B cell (primary cell): Measurements from ENCODE around the gene ARL5A. TPM values are rescaled to one million over a fixed set of nuclear protein-coding genes. Genes with fewer than 3 reads are reported as not detected.

Experiments
- ATAC-seq: fragments of 200-7000 bp; cut with Tn5 transposase; one replicate; pipeline ENCODE4 v1.10.0; 2021; ENCODE audit warnings: low read depth, mild to moderate bottlenecking, moderate number of reproducible peaks, moderate library complexity
- CTCF ChIA-PET: fragments of 350-600 bp; sonication (Branson Sonifier 250); formaldehyde crosslinking; loops from one replicate; lab custom pipeline; 2021; ENCODE audit warnings: antibody characterized with exemption, inconsistent platforms; lab: Charles Lee
- POLR2A ChIA-PET: fragments of 350-600 bp; sonication (Branson Sonifier 250); formaldehyde crosslinking; loops from one replicate; lab custom pipeline; 2021; ENCODE audit warnings: antibody characterized with exemption; lab: Charles Lee
- DNase-seq: peaks from one replicate; pipeline ENCODE4 v3.0.0; 2013
- H2AFZ ChIP-seq: 2 replicates; pipeline ENCODE4 v1.6.1; 2012; ENCODE audit warnings: mild to moderate bottlenecking, low read depth, low read length; ENCODE audit not compliant: insufficient read depth, poor library complexity, severe bottlenecking
- H3K27ac ChIP-seq, 2 donors: 1 replicate in 1 of 2; 2 replicates in 1 of 2; pipeline ENCODE4 v1.5.1; 2012 to 2013; ENCODE audit warnings: low read length in 2 of 2, mild to moderate bottlenecking in 2 of 2, moderate library complexity in 1 of 2
- H3K27me3 ChIP-seq, 4 experiments: fragments of 200-600 bp in 1 of 4; sonication (generic) in 1 of 4; replicated peaks in 1 of 4; 1 replicate in 2 of 4; 2 replicates in 2 of 4; pipeline versions ENCODE4 v1.6.1 to v1.7.0; 2013 to 2016; ENCODE audit warnings: low read length in 3 of 4, mild to moderate bottlenecking in 2 of 4, mixed read lengths in 1 of 4, moderate library complexity in 1 of 4; ENCODE audit not compliant: insufficient read depth in 4 of 4, control insufficient read depth in 3 of 4; ENCODE audit errors: control extremely low read depth in 1 of 4
- H3K36me3 ChIP-seq, 2 experiments: replicated peaks in 1 of 2; 1 replicate in 1 of 2; 2 replicates in 1 of 2; pipeline versions ENCODE4 v1.6.1 to v1.7.1; 2013; ENCODE audit warnings: low read length in 1 of 2; ENCODE audit not compliant: insufficient read depth in 2 of 2, control insufficient read depth in 1 of 2; ENCODE audit errors: control extremely low read depth in 1 of 2, extremely low read depth in 1 of 2
- H3K4me1 ChIP-seq, 2 donors: fragments of 200-600 bp in 1 of 2; sonication (generic) in 1 of 2; 1 replicate in 1 of 2; 2 replicates in 1 of 2; pipeline versions ENCODE4 v1.5.1 to v1.6.1; 2013 to 2017; ENCODE audit warnings: low read length in 2 of 2; ENCODE audit not compliant: control insufficient read depth in 2 of 2, insufficient read depth in 2 of 2
- H3K4me2 ChIP-seq: replicated peaks from 2 replicates; pipeline ENCODE3; 2012; ENCODE audit warnings: mild to moderate bottlenecking, low read depth, low read length; ENCODE audit not compliant: poor library complexity, severe bottlenecking
- H3K4me3 ChIP-seq, 5 experiments: fragments of 200-600 bp in 1 of 5; sonication (generic) in 1 of 5; 1 replicate in 3 of 5; 2 replicates in 2 of 5; pipeline versions ENCODE4 v1.5.1 to v1.7.0; 2011 to 2016; ENCODE audit warnings: low read length in 4 of 5, mild to moderate bottlenecking in 4 of 5, low read depth in 2 of 5, control low read depth in 1 of 5, moderate library complexity in 1 of 5; ENCODE audit not compliant: insufficient read depth in 1 of 5; ENCODE audit errors: control extremely low read depth in 1 of 5, extremely low read depth in 1 of 5
- H3K79me2 ChIP-seq: fragments of 200-600 bp; sonication (generic); one replicate; pipeline ENCODE4 v1.6.0; 2016; ENCODE audit warnings: low read length; ENCODE audit not compliant: control insufficient read depth, insufficient read depth
- H3K9ac ChIP-seq: fragments of 200-600 bp; sonication (generic); 2 replicates; pipeline ENCODE4 v1.6.1; 2017; ENCODE audit warnings: mild to moderate bottlenecking, low read length, moderate library complexity
- H3K9me3 ChIP-seq, 3 donors: one replicate each; pipeline versions ENCODE4 v1.6.1 to v1.7.1; 2013; ENCODE audit warnings: low read length in 2 of 3; ENCODE audit not compliant: control insufficient read depth in 2 of 3, insufficient read depth in 1 of 3; ENCODE audit errors: control extremely low read depth in 1 of 3
- H4K20me1 ChIP-seq: 2 replicates; pipeline ENCODE4 v1.6.0; 2012; ENCODE audit warnings: mild to moderate bottlenecking, low read length; ENCODE audit not compliant: insufficient read depth, control insufficient read depth, poor library complexity, severe bottlenecking
- H3K27ac Mint-ChIP-seq: one replicate; pipeline ENCODE4 v1.8.0; 2021; ENCODE audit warnings: mixed read lengths
- H3K27me3 Mint-ChIP-seq: one replicate; pipeline ENCODE4 v1.8.0; 2021; ENCODE audit warnings: mixed read lengths
- H3K4me1 Mint-ChIP-seq: one replicate; pipeline ENCODE4 v1.8.0; 2021; ENCODE audit warnings: mixed read lengths
- H3K4me3 Mint-ChIP-seq: one replicate; pipeline ENCODE4 v1.8.0; 2021; ENCODE audit warnings: mixed read lengths
- H3K9me3 Mint-ChIP-seq: one replicate; pipeline ENCODE4 v1.8.0; 2022; ENCODE audit warnings: mixed read lengths; ENCODE audit not compliant: insufficient read depth
- EZH2 ChIP-seq: IDR thresholded peaks from 2 replicates; pipeline ENCODE4 v1.6.1; 2012; ENCODE audit warnings: borderline replicate concordance, low read depth, mild to moderate bottlenecking, moderate library complexity, low read length; ENCODE audit not compliant: insufficient read depth, poor library complexity, severe bottlenecking
- WGBS: methylation state at CpG from one replicate; pipeline ENCODE4 v1.1.5; 2013; ENCODE audit warnings: missing lambda C conversion rate; ENCODE audit not compliant: insufficient coverage; 5-methylcytosine and 5-hydroxymethylcytosine counted together
- intact Hi-C: fragments of 100-400 bp; cut with micrococcal nuclease; formaldehyde crosslinking; loops from one replicate; pipeline ENCODE4 v1.10.0; 2022
- polyA plus RNA-seq: library from polyadenylated mRNA; depleted of rRNA; stranded (reverse); fragments of >200 nt; gene quantifications from 2 replicates; pipeline ENCODE4 v1.2.3, GENCODE V29; 2012
- total RNA-seq, 2 donors: library from RNA; stranded (reverse); fragments of 120-200 nt in 1 of 2; gene quantifications; 1 replicate in 1 of 2; 2 replicates in 1 of 2; pipeline versions ENCODE4 v1.2.3 to v1.2.4, GENCODE V29; 2013 to 2022
- TF ChIP-seq, protein P1 (sequence below): fragments of 200-600 bp; IDR thresholded peaks from one replicate; pipeline ENCODE4 v1.8.0; 2022; ENCODE audit warnings: antibody characterized with exemption, mild to moderate bottlenecking

The ARL5A gene
- total and polyA plus RNA-seq, 2 donors (not counting 1 experiment from before 2014, with no cell fraction given): 18.2 to 54.1 TPM

DNA sequence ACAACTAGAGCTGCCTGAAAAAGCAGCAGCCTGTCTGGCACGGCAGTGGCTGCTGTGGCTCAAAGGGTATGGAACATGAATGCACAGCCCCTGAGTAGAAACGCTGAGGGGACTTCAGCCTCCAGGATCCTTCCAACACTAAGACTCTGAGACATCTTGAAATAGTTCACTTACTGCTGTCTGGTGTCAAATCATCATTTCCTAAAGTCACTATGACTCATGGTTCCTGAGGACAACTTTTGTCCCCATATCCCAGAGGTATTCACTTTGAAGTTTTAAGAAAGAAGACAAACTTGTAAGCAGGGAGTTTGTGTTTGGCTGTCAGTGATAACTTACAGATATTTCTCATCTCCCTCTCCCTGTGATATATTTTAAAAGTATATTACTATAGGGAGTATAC is 60.7 kb downstream of the ARL5A start:
- H3K36me3 ChIP-seq: no peaks in the 10 kb centered on the region
- no peaks in the 10 kb centered on the region for H3K27me3 Mint-ChIP-seq
- H3K27ac Mint-ChIP-seq: peak overlapping the region; percentile 93
- peaks cover 9% of the 10 kb centered on the region for H3K79me2 ChIP-seq
- H3K9me3 Mint-ChIP-seq: no peaks in the 10 kb centered on the region
- ChIA-PET POLR2A (no interaction called here), CTCF (interaction anchor here (0.8 to 3.9 kb wide), 5 partner anchors 7 to 160 kb away, joined by 3 to 17 read pairs (median 5); no protein-coding TSS in a partner anchor)
- 68% methylated on average over 2 of the region's 2 CpGs for WGBS
- no peaks in the 10 kb centered on the region for H3K27me3 ChIP-seq
- peak overlapping the region; percentile 79 to 89 for H3K27ac ChIP-seq
- peak overlapping the region; percentile 69 for H3K4me3 Mint-ChIP-seq
- peak overlapping the region; percentile 73 for H3K4me2 ChIP-seq
- intact Hi-C loops: loop anchor here (2.0 kb wide), 3 partner anchors 19 to 41 kb away; no protein-coding TSS in a partner anchor
- peaks cover 97% of the 10 kb centered on the region for H3K4me1 Mint-ChIP-seq
- no peak for TF ChIP-seq EZH2
- TF ChIP-seq, protein P1, sequence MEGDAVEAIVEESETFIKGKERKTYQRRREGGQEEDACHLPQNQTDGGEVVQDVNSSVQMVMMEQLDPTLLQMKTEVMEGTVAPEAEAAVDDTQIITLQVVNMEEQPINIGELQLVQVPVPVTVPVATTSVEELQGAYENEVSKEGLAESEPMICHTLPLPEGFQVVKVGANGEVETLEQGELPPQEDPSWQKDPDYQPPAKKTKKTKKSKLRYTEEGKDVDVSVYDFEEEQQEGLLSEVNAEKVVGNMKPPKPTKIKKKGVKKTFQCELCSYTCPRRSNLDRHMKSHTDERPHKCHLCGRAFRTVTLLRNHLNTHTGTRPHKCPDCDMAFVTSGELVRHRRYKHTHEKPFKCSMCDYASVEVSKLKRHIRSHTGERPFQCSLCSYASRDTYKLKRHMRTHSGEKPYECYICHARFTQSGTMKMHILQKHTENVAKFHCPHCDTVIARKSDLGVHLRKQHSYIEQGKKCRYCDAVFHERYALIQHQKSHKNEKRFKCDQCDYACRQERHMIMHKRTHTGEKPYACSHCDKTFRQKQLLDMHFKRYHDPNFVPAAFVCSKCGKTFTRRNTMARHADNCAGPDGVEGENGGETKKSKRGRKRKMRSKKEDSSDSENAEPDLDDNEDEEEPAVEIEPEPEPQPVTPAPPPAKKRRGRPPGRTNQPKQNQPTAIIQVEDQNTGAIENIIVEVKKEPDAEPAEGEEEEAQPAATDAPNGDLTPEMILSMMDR: no peak
- peak overlapping the region; percentile 42 for H3K9ac ChIP-seq
- H3K9me3 ChIP-seq: peaks cover 0 to 7% (median 0%) of the 10 kb centered on the region in 3 donors
- H4K20me1 ChIP-seq: no peaks in the 10 kb centered on the region
- no peak overlapping the region for H3K4me3 ChIP-seq
- H2AFZ ChIP-seq: no peak overlapping the region
- ATAC-seq: no peak
- DNase-seq: no peak
- peaks cover 95 to 99% of the 10 kb centered on the region in 2 donors for H3K4me1 ChIP-seq

DNA sequence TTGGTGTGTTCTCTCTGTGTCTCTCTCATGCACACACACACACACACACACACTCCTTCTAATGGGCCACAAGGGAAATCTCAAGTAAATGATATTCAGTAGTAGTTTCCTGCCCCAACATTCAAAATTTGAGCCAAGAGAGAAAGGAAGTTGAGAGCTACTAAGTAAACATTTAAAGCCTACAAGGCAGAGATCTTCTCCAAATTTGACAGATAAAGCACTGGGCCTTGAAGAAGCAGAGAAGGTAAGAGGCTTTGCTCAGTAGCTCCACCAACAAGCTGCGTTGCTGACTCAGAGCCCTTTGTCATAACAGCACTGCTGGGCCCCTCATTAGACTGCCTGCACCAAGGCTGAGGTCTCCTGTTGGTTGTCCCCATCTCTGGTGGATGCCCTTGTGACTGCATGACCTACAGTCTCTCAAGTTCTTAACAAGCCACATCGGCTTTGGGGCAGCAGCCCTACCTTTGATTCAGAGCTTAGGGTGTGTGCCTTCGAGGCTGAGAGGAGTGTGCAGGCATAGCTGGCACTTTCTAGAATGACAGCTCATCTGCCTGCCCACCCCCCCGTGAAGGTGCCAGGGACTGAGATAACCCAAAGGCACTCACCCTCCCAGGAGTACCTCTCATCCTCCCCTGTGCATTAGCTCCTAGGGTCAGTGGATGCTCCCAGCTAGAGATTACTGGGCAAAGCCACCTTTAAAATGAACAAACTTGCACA is 61.6 kb downstream of the ARL5A start:
- H3K4me1 Mint-ChIP-seq: peaks cover 87% of the 10 kb centered on the region
- no peaks in the 10 kb centered on the region for H3K27me3 Mint-ChIP-seq
- Histone ChIP-seq H3K27me3 (no peaks in the 10 kb centered on the region), H3K4me1 (peaks cover 85 to 90% of the 10 kb centered on the region in 2 donors), H3K27ac (peak overlapping the region; percentile 79 to 89), H2AFZ (peak overlapping the region; percentile 84), H4K20me1 (no peaks in the 10 kb centered on the region), H3K4me3 (peak overlapping the region in 2 of 5 experiments; percentile 8 to 40), H3K4me2 (peak overlapping the region; percentile 73), H3K9me3 (peaks cover 0 to 7% (median 0%) of the 10 kb centered on the region in 3 donors), H3K36me3 (no peaks in the 10 kb centered on the region), H3K9ac (peak overlapping the region; percentile 42), H3K79me2 (peaks cover 9% of the 10 kb centered on the region)
- peak; percentile 62 for ATAC-seq
- POLR2A ChIA-PET: interaction anchor here (0.6 to 1.9 kb wide), 8 partner anchors 8 to 574 kb away, joined by 3 to 6 read pairs (median 4); partner anchors contain the start of gene ARL5A
- DNase-seq: peak; percentile 66
- H3K4me3 Mint-ChIP-seq: peak overlapping the region; percentile 69
- CTCF ChIA-PET: interaction anchor here (0.8 to 3.9 kb wide), 11 partner anchors 8 to 181 kb away, joined by 3 to 17 read pairs (median 5); partner anchors contain the start of gene ARL5A
- TF ChIP-seq, protein P1: no peak
- TF ChIP-seq EZH2: no peak
- H3K27ac Mint-ChIP-seq: peak overlapping the region; percentile 93
- intact Hi-C loops: loop anchor here (1.0 to 2.0 kb wide), 5 partner anchors 8 to 62 kb away; partner anchors contain the start of gene ARL5A
- WGBS: 14% methylated on average over 2 of the region's 4 CpGs
- H3K9me3 Mint-ChIP-seq: no peaks in the 10 kb centered on the region
